IPS-18c (cell line): ENCODE measurements around the gene LNPEP.

Experiments
- H3K4me3 ChIP-seq: 2 replicates; pipeline ENCODE4 v1.7.0; 2013; ENCODE audit warnings: low read depth, mild to moderate bottlenecking, low read length, moderate library complexity; ENCODE audit not compliant: insufficient read depth
- H3K9me3 ChIP-seq: one replicate; pipeline ENCODE4 v1.6.1; 2013; ENCODE audit warnings: mild to moderate bottlenecking, low read length, moderate library complexity; ENCODE audit not compliant: control insufficient read depth, insufficient read depth

The LNPEP gene

DNA sequence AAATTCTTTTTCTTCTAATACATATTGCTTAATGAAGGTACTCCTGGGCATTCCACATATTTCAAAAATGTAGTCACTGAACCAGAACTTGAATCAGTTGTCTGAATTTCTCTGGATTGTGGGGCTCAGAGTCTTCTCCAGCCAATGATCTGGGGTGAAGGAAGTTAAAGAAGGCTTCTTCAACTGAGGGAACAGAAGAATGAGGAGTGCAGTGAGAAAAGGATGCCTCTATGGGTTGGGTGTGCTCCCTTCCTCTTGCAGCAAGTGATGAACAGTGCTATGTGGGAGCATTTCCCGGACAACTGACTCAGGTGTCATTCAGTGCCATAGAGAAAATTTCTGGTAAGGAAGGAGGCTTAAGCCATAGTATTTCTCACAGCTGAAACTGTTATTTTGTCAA is 7.9 kb downstream of the LNPEP start:
- Histone ChIP-seq H3K4me3 (no peak overlapping the region), H3K9me3 (no peaks in the 10 kb centered on the region)

DNA sequence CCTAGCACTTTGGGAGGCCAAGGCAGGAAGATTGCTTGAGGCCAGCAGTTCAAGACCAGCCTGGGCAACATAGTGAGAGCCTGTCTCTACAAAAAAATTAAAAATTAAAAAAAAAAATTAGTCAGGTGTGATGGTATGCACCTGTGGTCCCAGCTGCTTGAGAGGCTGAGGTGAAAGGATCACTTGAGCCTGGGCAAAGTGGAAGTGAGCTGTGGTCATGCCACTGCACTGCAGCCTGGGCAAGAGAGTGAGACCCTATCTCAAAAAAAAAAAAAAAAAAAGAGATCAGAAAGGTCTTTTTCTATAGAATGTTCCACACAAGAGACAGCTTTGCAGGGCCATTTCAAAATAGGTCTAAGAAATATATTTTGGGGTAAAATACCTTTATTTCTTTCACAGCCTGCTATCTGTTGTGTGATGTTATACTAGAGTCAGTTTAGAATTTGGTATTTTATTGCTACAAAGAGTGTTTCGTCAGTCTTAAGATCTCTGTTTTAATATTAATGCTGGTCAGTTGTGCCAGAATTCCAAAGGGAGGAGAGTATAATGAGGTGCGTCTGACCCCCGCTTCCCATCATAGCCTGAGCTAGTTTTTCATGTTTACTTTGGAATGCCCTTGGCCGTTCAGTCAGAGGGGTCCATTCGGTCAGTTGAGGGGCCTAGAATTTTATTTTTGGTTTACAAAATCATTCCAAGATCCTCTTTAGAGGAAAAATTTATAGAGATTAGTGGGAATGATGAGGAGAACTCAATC is 9.4 kb downstream of the LNPEP start:
- Histone ChIP-seq H3K9me3 (peaks cover 4% of the 10 kb centered on the region), H3K4me3 (no peak overlapping the region)

DNA sequence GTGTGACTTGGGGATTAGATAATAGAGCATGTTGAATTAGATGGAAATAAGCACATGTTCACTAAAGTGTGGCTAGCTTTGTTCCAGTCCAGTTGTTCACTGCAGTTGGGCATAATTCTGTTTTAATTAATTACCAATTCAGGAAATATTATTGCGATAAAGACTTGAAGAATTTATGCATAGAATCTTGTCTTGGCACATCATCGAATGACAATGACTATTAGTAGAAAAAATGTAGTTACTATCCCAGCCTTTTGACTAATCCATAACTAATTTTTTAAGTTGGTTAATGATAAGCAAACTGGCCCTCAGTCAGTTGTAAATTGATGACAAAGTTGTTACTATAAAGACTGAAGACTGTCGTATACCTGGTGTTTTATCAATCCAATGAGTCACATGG is 10.5 kb downstream of the LNPEP start:
- peaks cover 4% of the 10 kb centered on the region for H3K9me3 ChIP-seq

DNA sequence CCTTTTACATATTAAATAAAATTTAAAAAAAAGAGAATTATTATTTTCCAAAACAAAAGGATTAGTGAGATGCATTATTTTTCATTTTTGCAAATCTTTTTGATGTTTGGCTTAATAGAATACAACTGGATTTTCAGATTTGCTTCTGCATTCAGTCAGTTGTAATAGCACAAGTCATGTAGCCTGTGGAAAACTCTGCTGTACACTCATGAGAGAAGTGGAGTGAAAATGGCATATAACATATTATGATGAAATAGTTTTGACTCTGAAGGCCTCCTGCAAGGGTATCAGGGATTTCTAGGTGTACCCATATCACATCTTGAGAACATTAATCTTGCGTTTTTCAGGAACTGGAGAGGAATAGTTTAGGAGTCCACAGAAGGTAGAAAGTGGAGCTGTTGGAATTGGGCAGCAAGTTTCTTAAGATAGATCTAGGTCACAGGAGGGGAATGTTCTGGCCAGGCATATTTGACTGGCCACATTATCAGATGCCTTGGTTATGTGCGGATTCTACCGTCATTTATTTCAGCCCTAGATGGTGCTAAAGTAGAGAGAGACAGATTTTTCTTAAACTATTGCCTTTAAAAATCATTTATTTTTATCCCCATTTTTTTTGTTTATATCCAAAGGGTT is 16.4 kb downstream of the LNPEP start:
- Histone ChIP-seq H3K4me3 (no peak overlapping the region), H3K9me3 (peaks cover 4% of the 10 kb centered on the region)

More for the DNA sequence above, 10.5 kb downstream of the LNPEP start:
- H3K4me3 ChIP-seq, result no peak overlapping the region

GRCh38 chr5:96952974-96953730 is 17.3 kb downstream of the LNPEP start:
- Histone ChIP-seq H3K4me3 (no peak overlapping the region), H3K9me3 (peaks cover 4% of the 10 kb centered on the region)

GRCh38 chr5:96957254-96958049 is 21.6 kb downstream of the LNPEP start:
- H3K9me3 ChIP-seq, result no peaks in the 10 kb centered on the region
- no peak overlapping the region for H3K4me3 ChIP-seq

- Histone ChIP-seq H3K9me3 (no peaks in the 10 kb centered on the region), H3K4me3 (no peak overlapping the region)
Observed at GRCh38 chr5:96958977-96959376, 23.1 kb downstream of the LNPEP start.

- Histone ChIP-seq H3K4me3 (no peak overlapping the region), H3K9me3 (no peaks in the 10 kb centered on the region)
Observed at GRCh38 chr5:96961053-96961452, 25.2 kb downstream of the LNPEP start.

- H3K4me3 ChIP-seq, result no peak overlapping the region
- no peaks in the 10 kb centered on the region for H3K9me3 ChIP-seq
Observed at GRCh38 chr5:96962540-96962991, 26.7 kb downstream of the LNPEP start.

DNA sequence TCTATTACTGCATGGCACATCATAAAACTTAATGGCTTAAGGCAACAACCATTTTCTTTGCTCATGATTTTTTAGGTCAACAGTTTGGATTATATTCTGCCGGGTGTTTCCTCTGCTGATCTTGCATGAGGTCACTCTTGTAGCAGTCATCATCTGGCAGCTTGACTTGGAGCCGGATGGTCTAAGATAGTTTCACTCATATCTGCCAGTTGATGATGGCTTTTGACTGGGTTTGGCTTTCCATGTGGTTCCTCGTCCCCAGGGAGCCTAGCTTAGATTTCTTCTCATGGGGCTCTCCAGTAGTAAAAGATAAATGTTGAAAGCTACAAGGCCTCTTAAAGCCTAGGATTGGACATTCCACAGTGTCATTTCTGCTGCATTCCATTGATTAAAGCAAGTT is 27.4 kb downstream of the LNPEP start:
- Histone ChIP-seq H3K9me3 (no peaks in the 10 kb centered on the region), H3K4me3 (no peak overlapping the region)

GRCh38 chr5:96966801-96967200 is 30.9 kb downstream of the LNPEP start:
- no peaks in the 10 kb centered on the region for H3K9me3 ChIP-seq
- no peak overlapping the region for H3K4me3 ChIP-seq

- no peak overlapping the region for H3K4me3 ChIP-seq
- H3K9me3 ChIP-seq, result no peaks in the 10 kb centered on the region
Observed at GRCh38 chr5:96967400-96967799, 31.5 kb downstream of the LNPEP start.

GRCh38 chr5:96968074-96968473 is 32.2 kb downstream of the LNPEP start:
- no peaks in the 10 kb centered on the region for H3K9me3 ChIP-seq
- no peak overlapping the region for H3K4me3 ChIP-seq

- H3K9me3 ChIP-seq, result no peaks in the 10 kb centered on the region
- no peak overlapping the region for H3K4me3 ChIP-seq
Observed at GRCh38 chr5:96968614-96969013, 32.7 kb downstream of the LNPEP start.

GRCh38 chr5:96969366-96969765 is 33.5 kb downstream of the LNPEP start:
- H3K4me3 ChIP-seq, result no peak overlapping the region
- H3K9me3 ChIP-seq, result no peaks in the 10 kb centered on the region

DNA sequence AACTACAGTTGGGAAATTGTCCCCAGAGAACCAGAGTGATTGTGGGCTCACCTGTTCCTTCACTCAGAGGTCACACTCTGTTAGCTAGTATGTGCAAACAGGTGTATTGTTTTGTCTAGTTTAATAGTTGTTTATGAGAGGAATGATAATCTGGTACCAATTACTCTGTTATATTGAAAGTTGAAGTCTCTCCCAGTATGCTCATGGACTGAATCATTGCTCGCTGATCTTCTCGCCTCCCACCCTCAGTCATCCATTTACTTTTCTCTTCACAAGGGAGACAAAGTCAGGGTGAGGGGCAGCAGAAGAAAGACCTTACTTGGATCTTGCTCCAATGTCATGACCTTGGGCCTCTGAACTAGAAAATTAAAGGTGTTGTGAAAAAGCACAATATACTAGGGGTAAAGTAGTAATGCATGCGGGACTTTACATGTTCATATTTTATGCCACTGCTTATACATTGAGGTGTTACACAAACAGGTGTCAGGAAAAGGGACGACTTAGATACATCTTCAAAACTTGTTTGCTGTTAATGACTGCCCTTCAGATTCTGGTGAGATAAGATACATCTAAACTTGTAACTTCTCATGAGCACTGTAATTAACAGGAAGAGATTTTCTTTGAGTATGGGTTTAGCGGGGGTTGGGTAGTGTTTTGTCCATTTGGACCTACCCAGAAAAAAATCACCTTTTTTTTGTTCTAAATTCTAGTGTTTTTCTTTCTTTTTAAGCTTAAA is 36.9 kb downstream of the LNPEP start:
- H3K9me3 ChIP-seq, result no peaks in the 10 kb centered on the region
- H3K4me3 ChIP-seq, result no peak overlapping the region
